ENCODE results near the gene DIAPH3.

DIAPH3 gene

DNA sequence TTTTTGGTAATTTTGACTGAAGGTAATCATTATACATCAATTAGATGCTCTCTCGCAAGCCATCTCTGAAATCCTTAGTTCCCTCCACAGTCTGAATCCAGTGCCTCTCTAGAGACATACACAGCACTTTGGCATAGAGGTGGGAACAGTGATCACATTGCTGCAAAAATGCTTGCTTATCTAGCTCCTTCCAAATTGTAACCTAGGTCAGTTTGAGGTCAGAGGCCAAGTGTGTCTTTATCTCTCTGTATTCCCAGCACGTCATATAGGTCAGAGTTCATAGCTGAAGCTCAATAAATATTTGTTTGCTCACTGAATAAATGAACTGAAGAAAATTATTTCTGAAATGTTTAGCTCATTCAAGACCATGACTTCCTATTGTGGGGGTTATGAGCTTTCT, 462.5 kb downstream of the DIAPH3 start:
- no peak for DNase-seq

DNA sequence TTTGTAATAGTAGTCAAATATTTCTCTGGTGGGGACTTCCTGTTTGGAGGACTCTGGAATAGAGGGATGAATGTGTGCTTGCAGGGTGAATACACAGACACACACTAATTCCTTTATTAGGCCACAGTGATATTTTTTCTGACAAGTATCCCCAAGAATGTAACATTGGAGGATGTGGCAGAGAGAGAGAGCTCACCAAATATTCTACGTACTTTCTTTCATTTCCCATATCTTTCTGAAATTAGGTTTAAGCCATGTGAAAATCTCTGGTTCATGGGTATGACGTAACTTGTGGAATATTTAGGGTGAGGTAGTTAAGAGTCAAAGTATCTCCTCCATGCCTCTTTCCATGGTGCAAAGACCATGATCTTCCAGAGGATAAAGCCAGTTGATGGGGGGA, 463.4 kb downstream of the DIAPH3 start:
- no peak for DNase-seq

DNA sequence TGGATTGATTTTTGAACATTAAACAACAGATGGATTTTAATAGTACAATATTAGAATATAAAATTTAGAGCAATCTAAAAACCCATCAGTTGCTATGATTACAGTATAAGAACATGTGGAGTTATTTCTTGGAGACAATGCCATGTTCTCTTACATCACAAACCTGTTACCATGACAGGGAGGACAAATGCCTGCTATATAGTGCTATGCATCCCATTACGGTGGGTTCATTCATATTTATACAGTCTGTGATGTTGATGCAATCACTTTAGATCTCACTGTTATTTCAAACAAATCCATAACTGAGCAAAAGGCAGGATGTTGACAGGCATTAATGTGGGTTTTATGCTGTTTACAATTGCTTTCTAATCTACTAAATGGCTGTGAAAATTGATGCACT, 467.5 kb downstream of the DIAPH3 start:
- no peak for DNase-seq

DNA sequence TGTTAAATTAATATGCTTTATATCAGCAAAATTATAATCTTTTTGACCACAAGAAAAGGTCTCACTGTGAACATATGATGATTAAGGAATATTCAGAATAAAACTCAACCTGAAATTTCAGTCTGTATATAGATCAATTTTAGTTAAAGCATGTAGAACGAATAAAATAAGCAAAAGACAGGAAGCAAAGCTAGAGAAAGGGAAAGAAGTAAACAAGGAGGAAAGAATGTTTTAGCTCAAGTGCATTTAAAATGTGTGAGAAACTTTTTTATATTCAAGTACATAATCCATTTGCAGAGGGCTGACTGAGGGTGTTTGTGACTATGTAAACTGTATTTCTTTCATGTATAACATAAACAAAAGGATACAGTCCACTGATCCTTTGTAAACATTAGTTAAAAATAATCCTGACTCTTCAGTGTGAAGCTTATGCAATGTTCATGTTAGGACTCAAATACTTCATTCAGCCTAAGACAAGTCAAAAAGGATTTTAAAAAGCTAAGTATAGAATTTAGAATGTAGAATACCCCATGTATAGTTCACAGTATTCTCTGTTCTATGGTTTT, 472.1 kb downstream of the DIAPH3 start:
- DNase-seq: no peak

DNA sequence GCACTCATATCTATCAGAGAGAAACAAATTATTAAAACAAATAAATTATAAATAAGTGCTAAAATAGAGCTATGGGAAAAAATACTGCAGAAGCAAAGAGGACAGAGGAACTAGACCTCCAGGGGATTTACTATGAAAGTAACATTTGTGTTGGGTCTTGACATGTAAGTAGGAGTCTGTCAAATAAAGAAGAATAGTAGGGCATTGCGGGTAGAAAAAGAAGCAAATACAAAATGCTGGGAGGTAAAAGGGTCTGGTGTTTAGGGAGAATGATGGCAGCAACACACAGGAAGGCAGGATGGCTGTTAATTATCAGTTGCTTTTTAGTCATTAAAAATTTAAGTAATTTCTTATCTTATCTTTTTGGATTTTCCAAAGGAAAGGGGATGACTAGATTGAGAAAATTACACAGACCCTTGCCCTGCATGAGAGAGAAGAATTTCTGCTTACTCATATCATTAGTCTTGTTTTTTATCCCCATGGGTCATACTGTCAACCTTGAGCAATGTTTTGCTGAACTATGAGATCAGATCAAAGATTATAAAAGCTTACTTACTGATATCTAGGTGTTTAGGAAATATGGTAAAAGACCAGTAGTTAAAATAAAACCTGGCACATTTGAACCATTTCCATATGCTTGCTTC, 472.7 kb downstream of the DIAPH3 start:
- no peak for DNase-seq

DNA sequence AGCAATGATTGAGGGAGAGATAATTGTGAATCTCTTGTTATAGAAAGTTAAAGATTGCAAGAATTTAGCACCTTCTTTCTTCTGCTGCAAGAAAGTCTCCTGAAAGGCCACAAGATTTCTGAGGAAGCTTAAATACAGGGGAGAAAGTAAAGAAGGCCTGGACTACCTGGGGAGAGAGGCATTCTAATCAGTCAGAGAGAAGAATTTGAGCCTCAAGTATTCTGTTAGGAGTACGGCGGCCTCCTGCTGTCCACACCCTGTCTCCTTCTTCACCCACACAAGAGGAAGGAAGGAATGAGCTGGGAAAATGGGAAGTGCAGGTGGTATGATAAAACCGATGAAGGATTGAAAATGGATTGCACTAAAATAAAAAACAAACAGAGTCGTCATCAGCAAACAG, 474.7 kb downstream of the DIAPH3 start:
- DNase-seq: no peak

- no peak for DNase-seq
Measured at GRCh38 chr13:59686798-59687394, 476.8 kb downstream of the DIAPH3 start.

GRCh38 chr13:59684105-59684504, 479.6 kb downstream of the DIAPH3 start:
- no peak for DNase-seq

- DNase-seq: no peak
Measured at GRCh38 chr13:59681636-59682311, 482.0 kb downstream of the DIAPH3 start.

- DNase-seq: no peak
Measured at GRCh38 chr13:59680429-59681024, 483.2 kb downstream of the DIAPH3 start.

GRCh38 chr13:59679254-59679653, 484.5 kb downstream of the DIAPH3 start:
- DNase-seq: no peak

- DNase-seq: no peak
Measured at GRCh38 chr13:59677966-59678814, 485.5 kb downstream of the DIAPH3 start.

GRCh38 chr13:59677430-59677829, 486.3 kb downstream of the DIAPH3 start:
- no peak for DNase-seq

- DNase-seq: no peak
Measured at GRCh38 chr13:59674616-59675015, 489.1 kb downstream of the DIAPH3 start.

- no peak for DNase-seq
Measured at GRCh38 chr13:59673286-59673685, 490.4 kb downstream of the DIAPH3 start.

GRCh38 chr13:59672445-59672844, 491.3 kb downstream of the DIAPH3 start:
- DNase-seq: no peak

DNA sequence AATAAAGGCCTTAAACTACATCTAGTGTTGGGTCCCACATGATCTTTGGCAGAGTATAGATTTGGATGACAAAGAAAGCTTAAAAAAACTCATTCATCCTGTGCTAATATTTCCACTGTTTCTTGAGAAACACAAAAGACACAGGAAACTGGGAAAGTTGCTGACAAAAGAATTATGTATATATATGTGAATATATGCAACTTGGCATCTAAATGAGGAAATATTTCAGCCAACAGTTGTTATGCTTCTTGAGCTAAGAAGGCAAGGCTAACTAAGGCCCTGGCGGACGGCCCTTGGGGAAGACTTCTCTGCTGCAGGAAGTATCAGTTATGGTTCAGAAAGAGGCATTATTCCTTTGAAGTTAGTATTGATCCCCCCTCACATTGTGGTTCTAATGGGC, 491.8 kb downstream of the DIAPH3 start:
- no peak for DNase-seq

- DNase-seq: no peak
Measured at GRCh38 chr13:59666504-59666903, 497.2 kb downstream of the DIAPH3 start.

DNA sequence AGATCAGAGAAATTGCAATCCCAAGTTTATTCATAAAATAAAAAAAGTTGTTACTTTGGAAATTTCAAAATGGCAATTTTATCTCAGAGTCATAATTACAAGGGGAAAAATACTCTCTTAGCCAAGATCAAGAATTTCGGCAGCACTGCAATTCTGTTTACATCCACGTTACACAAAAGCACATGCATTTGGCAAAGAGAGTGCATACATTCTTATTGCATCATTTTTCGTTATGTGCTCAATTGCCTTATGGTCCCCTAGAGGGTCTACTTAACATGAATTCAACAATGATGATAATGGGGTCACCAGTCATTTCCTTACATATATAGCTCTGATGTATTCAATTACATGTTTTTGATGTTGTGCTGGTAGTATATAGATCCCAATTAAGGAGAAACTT, 498.0 kb downstream of the DIAPH3 start:
- no peak for DNase-seq

DNA sequence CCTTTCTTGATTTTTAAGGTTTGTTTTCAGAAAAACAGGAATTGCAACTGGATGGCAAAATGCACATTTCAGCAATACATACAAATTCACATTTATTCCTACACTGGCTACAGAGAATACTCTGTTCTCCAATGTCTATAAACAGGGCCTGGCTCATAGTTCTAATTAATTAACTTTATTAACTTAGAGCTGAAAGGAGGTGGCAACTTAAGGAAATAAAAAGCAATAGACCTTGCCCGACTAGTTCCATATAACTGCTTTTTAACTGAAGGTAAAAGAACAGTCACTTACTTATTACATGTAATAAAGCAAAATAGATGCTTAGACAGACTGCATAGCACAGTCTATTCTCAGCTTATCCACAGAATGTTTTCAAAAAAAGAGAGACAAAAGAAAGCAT, 498.5 kb downstream of the DIAPH3 start:
- no peak for DNase-seq

DNA sequence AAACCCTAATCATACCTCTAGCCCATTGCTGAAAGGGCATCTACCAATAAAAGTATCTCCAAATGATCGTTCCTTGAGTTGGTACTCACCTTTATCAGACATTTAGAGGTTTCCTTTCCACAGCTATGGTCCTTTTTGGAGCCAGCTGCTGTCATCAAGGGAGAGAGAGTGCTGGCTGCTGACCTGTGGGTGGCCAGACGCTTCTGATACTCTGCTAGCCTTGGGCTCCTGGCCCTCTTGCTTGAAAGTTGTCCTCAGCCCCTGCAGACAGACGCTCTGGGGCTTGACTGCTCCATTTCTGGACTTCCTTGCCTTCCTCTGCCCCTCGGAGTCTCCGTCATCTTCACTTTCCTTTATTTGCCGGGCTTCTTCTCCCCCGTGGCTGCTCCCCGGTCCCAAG, 499.1 kb downstream of the DIAPH3 start:
- no peak for DNase-seq

DNA sequence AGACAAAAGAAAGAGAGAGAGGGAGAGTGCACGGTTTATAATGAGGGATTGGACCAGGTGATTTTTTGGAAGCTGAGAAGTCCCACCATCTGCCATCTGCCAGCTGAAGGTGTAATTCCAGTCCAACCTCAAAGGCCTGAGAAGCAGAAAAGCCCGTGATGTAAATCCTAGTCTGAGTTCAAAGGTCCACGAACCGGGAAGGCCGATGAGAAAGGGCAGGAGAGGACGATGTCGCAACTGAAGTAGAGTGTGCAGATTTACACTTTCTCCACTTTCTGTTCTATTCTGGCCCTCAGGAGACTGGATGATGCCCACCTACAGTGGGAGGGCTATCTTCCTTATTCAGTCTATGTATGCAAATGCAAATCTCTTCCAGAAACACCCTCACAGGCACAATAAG, 500.0 kb downstream of the DIAPH3 start:
- no peak for DNase-seq

DNA sequence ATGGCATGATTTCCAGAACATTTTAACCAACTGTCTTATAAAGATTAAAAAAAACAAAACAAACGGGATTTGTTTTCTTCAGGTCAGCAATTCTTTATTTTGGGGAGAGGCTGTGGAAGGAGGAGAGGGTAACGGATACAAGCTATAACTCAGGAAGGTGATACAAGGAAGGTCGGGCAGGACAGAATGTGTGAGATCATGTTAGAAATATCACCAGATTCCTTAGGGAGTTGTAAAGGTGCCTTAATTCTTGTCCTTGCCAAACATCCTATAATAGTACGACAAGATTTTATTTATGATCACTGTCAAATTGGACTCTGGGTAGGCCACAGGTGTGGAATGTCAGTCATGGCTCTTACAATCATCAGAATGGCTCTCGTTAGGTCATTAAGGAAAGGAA, 503.1 kb downstream of the DIAPH3 start:
- no peak for DNase-seq
